CD4-positive, alpha-beta T cell treated with Interleukin-6 for 4 hours (primary cell): ENCODE results near the gene HOXB13.
A peak's percentile ranks its signal among the peaks of the same experiment; 100 is the strongest.

Experiments used
- DNase-seq: peaks from one replicate; pipeline ENCODE4 v3.0.0-alpha.2; 2020; ENCODE audit warnings: mixed read lengths

The HOXB13 gene

GRCh38 chr17:48701864-48702532, 26.6 kb downstream of the HOXB13 start:
- no peak for DNase-seq

- DNase-seq: no peak
Measured at GRCh38 chr17:48693178-48693577, 35.4 kb downstream of the HOXB13 start.

- DNase-seq: no peak
Measured at GRCh38 chr17:48692049-48692448, 36.5 kb downstream of the HOXB13 start.

- DNase-seq: no peak
Measured at GRCh38 chr17:48690655-48691054, 37.9 kb downstream of the HOXB13 start.

GRCh38 chr17:48681609-48682008, 46.9 kb downstream of the HOXB13 start:
- DNase-seq: no peak

GRCh38 chr17:48679385-48680096, 49.0 kb downstream of the HOXB13 start:
- DNase-seq: no peak

- DNase-seq: peak; percentile 72
Measured at GRCh38 chr17:48678141-48678971, 50.2 kb downstream of the HOXB13 start.

- no peak for DNase-seq
Measured at GRCh38 chr17:48676963-48677558, 51.5 kb downstream of the HOXB13 start.
